Activated naive CD8-positive, alpha-beta T cell treated with anti-CD3 and anti-CD28 coated beads, Interleukin-2, amount 50 U/mL, for 16 hours (primary cell): ENCODE data around the gene SRGAP1.

Source experiments
- DNase-seq: peaks from one replicate; pipeline ENCODE4 v3.0.0-alpha.2; 2020; ENCODE audit warnings: low read depth, low spot score

SRGAP1 gene

DNA sequence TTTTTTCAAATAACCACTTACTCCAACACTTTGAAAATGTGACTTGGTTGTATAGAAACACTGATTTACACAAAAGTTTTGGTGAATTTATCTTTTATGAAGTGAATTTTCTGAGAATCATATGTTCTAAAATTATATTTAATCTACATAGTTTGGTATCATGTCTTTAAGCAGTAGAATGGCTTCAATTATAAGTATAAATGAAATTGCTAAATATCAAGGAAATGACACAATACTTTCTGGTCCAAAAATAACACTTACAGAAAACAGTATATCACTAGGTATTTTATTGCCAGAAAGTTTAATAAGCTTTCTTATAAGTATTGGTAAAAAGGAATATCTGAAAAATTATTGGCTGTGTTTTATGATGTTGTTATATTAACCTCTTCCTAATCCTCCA lies 90.9 kb downstream of the SRGAP1 start:
- DNase-seq = no peak

DNA sequence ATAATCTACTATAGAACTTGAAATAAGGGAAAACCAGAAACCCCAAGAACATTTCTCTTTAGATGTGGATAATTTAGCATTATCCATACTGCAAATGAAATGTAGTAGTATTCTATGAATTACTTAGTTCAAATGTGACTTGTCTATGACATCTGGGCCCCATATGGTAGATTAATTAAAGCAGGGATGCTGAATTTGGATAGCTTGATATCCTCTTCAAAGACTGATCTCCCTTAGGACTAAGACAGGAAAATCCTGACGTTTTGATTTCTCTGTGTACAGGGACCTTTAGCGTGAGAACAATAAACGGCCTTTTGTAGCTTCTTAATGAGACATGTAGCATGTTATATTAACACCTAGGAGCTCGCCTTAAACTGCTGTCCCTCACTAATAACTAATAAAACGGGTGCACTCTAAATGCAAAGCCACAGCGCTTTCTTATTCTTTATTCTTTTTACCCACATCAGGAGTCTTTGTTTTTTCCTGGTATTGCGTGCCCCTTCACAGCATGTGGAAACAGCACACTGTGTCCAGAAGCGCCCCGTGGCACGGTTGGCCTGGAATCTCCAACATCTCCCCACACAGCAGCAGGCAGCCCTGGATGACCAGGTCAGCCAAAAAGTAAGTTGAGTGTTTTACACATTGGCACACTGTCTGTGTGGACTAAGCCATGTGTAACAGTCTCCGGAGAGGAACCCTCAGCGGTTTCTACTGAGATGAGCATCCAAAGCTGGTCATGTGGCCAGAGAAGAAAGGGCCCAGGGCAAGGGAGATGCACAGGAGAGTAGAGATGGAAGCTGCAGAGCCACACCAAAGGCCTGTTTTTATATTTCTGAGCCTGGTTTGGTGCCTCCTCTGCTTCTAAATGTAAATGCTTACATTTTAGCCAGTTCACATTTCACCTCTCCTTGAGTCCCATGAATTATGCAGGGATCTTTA lies 93.1 kb downstream of the SRGAP1 start:
- no peak for DNase-seq

DNA sequence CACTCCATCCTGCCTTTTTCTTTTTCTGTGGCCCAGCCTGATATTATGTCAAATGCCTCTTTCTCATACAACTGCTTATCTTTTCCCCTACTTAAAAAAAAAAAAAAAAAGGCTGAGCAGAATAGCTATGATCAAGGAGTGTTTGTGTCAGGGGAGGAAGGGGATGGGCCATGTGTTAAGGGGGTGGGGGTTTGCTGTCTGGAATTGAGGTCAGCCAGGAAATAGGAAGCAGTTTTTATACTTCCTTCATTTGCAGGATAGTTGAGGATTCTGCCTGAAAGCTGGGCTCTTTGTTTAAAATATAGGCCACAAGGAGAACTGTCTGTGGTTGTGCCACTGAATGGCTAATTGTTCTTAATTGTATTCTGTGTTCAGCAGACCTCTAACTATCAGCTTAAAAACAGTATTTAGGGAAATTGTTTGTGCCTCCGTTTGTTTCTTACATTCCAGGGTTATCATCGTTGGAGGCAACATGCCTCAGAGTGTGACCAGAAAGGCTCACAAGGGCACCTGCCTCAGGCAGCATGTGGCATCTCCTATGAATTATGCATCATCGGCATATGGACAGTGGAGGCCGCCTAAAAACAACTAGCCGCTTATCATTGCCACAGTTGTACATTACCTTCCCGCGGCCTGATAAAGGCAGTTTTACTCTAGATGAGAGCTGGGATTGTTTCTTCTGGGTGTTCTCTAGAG lies 96.0 kb downstream of the SRGAP1 start:
- no peak for DNase-seq

DNA sequence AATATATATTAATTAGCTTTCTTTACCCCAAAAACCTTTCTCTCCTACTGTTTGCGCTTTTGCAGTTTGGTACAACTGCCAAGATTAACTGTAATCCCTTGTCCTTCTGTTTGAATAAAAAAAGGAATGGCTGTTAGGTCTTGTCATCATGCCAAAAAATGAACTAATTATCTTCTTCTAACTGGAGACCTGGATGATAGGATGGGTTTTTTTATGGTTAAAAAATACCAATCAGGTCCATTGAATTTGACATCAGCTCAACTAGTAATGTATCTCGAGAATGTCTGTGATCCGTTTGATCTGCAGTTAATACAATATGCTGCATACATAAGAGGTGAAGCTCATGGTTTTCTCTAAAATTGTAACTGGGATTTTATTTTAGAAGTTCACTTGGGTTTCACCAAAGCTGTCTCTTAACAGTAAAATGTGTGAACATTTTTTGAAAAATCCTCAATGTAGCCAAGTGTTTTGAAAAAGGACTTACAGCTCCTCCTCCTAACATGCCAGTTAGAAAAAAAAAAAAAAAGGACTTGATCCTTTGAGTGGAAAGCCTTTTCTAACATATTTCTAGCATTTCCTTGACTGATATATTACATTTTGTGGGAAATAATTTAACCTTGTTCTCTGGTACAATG lies 96.8 kb downstream of the SRGAP1 start:
- DNase-seq = no peak

DNA sequence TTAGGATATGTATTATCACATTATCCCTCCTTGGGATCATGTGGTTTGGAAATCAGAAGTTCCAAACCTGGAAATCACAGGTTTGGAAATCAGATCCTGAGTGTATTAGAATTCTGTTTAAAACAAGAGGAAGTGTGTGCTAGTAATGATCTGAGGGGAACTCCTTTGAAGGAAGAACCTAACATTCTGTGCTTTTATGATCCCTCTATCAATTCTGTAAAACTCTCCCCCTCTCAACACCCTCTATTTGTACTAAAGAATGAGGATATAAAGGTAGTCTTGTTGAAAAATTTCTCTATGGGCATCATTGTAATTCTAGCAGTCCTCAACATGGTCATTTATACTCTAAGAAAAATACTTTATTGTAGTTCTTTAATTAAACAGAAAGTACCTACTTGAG lies 97.4 kb downstream of the SRGAP1 start:
- no peak for DNase-seq

DNA sequence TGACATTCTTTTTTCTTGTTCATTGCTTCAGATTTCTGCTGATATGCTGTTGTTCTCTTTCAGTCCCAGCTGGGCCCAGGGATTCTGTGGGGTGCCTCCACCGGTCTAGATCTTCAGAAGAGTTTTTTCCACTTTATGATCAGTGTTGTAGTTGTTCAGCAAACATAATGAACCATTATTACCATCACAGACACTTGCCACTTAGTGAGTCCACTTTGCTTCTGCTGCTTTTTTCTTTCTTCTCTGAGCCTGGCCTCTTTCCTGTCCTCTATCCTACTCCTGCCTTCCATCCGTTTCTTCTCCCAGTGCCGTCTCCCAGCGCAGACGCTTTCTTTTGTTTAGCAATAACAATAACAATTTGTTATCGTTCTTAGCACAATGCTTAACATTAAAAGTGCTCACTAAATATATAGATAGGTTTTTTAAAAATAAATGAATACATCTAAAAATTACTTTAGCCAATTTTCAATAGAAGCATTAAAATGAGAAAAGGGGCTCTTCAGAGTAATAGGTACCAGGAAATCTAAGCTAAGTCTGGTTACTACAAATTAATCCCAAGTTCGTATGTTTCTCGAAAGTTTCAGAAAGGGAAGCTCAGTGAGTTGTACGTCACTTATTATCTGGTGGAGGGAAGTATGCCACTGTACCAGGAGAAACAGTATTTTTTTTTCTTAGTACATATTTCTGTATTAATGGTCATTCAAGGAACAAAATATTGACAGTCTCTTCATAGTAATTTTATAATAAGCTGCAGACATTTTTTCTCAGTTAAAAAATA lies 98.2 kb downstream of the SRGAP1 start:
- no peak for DNase-seq

DNA sequence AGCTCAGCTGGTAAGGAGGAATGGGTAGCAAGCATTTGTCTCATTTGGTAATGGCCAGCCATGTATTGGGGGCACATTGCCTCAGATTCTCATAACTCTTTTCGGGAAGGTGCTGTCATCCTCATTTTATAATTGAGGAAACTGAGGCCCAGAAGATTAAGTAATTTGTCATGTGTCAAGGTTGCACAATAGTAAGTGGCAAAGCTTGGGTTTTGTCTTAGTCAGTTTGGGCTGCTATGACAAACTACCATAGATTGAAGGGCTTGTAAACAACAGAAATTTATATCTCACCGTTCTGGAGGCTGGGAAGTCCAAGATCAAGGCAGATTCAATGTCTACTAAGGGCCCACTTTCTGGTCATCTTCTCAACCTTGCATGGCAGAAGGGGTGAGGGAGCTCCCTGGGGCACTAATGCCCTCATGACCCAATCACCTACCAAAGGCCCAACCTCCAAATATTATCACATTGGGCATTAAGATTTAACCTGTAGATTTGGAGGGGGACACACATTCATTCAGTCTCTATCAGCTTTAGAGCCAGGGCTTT lies 99.6 kb downstream of the SRGAP1 start:
- DNase-seq = no peak

DNA sequence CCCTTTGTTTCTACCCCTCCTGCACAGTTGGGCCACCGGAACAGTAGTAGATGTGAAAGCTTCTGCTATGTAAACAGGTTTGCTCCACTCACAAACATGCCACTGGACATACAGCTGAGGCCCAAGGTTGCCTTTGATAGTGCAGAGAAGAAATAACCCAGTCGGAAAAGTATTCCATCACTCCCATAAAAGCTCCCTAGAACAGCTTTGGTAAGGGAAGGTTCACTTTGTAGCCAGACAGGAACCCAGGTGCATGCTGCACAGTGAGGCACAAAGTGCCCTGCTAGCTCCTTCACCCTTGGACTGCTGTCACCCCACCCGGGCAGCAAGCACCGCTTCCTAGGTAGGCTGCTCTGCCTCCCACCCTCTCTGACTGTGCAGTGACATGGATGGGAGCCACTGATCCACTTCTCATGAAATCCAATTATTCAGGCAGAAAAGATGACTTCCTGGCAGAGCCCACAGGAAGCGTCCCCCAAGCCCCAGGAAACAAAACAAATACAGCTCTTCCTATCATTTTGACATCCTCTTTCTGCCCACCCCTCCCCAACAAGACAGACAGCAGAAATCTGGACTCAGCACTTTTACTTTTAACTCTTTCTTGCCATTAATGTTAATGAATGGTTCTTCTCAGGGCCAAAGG lies 100.2 kb downstream of the SRGAP1 start:
- no peak for DNase-seq

DNA sequence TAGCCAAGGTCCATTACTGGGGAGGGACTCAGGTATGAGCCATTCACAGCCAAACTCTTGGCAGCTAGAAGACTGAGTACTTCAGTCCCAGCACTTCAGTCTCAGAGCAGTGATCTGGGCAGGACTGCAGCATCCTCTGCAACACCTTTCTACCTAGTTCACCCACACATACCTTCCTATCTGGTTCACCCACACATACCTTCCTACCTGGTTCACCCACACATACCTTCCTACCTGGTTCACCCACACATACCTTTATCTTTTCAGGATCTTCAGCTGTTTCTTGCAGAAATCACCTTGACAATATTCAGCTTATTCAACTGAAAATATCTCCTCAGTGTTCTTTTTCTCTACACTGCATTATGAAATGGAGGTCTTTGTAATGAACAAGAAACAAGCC lies 101.3 kb downstream of the SRGAP1 start:
- no peak for DNase-seq

DNA sequence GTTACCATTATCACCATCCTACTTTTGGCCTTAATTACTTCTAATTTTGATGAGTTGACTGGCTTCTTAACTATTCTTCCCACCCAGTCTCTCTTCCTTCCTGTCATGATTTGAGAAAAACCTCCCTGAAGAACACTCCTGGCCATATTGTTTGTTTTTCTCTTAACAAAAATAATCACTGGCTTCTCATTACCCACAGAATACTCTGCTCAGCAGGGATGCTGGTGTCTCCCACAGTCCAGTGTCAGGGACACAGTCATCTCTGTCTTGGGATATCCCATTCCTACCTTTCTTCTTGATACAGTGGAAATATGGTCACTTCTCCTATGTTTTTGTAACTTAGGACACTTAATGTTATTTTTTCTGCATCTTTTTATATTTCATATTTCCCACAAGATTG lies 103.7 kb downstream of the SRGAP1 start:
- DNase-seq = no peak

DNA sequence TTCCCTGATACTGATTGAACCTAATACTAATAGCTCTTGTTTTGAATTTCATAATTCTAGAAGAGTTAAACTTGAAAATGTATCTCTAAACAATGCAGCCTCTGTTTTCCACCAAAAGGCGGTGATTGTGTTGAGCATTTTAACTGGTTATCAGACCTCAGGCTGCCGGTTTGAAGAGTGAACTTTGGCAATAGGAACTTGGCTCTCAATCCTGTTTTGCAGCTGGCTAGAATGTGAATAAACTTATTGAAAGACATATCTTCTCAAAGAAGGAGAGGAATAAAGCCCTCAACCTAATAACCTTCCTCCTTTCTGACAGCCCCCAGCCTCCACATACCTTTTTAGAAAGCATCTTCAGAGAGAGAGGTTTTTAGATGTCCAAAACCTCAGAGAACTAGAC lies 105.4 kb downstream of the SRGAP1 start:
- DNase-seq = no peak

DNA sequence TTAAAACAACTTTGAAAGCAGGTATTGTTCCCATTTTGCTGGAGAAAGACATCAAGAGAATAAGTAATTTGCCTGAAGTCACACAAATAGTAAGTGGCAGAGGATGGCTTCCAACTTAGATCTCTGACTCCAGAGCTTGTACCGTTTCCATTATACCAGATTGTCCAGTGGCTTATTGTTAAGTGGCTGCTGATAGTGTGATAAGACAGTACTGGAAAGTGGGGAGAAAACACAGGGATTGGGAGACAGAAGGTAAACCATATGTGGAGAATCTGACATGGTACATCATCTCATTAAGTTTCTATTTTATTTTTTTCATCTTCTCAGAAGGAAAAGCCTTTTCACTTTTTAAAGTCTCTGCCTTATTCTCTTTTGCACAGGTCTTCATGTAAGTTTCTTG lies 108.5 kb downstream of the SRGAP1 start:
- no peak for DNase-seq

DNA sequence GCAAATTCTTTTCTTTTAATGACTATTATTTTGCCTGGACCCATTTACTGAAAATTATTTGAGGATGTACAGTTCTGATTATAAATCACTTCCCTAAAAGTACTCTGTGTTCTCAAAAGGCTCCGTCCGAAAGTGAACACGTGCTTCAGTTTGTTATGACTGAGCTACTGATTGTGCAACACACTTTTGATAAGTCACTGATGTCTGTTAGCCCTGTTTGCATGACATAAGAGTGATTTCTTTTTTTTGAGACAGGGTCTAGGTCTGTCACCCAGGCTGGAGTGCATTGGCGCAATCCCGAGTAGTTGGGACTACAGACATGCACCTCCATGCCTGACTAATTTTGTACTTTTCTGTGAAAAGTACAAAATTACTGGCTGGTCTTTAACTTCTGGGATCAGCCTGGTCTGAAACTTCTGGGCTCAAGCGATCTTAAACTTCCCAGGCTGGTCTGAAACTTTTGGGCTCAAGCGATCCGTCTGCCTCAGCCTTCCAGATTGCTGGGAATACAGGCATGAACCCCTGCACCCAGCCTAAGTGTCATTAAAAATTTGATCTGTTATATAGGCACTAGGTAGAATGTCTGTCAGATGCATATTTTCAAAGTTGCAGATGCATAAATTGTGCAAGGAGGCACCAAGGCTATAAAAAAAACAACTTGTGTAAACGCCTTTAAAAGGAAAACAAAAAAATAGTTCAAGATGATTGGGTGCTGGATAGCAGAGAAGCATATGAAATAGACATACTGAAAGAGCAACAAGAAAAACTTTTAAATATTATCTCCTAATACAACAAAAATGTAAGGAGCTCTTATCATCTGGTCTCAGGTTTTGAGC lies 111.5 kb downstream of the SRGAP1 start:
- DNase-seq = no peak

DNA sequence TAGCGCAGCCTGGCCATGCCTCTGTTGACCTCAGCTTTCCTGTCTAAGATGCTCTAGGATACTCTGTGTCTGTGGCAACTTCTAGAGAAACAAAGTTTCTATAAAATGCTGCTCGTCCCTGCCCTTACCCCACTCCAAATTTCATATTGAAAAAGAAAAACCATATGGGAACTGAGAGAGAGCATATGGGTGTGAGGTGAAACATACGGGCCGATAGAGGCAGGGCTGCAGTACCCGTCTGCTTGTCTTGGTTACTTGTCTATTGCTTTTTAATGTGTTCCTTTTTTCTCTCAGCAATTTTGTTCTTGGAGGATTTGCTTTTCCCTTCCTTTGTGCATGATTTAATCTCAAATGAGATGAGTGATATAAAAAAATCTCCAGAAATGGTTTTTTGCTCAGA lies 113.0 kb downstream of the SRGAP1 start:
- no peak for DNase-seq

DNA sequence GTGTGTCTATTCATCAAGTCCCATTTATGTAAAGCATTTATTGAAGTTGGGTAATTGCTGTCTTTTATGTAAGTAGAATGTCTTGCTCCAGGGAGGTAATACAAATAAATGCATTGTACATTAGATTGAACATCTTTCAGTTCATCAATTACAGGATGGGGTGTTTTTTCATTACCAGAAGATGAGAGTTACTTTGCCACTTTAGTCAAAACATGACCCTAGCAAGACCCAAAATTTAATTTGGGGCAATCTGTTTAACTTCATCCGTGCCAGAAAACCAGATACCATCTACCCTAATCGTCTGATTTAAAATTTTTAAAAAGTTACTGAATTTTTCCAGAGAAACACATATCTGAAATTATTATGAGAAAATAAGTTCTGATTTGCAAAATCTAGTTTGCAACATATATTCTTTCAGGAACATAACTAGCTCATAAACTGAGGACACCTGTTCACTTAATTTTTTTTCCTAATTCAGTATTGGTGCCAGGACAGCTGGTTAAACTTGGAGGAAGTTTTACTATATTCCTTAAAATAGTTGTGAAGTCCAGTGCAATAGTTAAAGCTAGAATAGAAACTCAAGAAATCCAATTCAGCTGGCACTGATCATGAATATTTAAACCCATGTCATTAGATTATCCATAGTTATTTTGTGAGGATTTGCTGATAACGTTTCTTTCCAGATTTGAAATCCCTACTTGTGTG lies 114.5 kb downstream of the SRGAP1 start:
- no peak for DNase-seq

DNA sequence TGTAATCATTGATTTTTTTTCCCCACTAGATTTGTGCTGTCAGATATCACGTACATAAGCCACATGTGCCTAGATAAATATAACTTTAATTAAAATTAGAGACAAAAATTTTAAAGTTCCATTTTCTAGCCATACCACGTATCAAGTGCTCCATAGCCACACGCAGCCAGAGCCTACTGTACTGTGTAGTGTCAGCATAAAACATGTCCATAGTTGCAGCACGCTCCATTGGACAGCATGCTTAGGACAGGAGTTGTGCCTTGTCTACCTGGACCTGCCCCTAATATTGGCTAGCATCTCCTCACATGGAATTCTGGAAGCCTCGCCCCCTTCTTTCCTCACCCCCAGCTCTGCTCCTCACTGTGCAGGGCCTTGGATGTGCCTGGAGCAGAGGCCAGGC lies 116.5 kb downstream of the SRGAP1 start:
- DNase-seq = no peak

DNA sequence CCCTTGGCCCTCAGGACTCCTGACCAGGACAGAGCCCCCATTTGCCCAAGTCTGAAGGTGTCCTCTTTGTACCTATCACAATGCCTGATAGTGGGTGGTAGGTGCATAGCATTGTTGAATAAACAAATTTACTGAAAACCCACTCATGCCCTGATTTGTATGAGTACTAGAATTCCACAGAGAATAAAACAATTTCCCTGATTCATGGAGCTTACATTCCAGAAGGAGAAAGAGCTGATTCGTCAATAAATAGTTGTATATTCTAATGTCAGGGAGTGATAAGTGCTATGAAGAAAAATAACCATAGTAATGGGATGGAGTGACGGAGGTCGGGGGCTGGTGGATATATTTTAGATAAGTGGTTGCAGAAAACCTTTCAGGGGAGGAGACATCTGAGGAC lies 117.0 kb downstream of the SRGAP1 start:
- DNase-seq = no peak

DNA sequence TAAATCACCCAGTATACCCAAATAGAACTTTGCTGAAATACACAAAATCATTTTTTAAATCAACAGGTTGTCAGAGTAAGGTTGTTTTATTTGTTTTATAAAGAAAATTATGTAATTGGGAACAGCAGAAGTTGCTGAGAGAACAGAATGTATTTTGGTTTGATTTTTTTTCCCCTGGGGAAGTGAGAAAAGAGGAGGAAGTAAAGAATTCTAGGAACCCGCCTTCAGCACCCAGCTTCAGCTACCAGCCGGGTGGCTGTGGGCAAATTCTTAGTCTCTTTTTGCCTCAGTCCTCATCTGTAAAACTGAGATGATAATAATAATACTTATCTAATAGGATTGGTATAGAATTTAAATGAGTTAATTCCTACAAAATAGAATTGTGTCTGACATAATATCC lies 119.4 kb downstream of the SRGAP1 start:
- DNase-seq = no peak

DNA sequence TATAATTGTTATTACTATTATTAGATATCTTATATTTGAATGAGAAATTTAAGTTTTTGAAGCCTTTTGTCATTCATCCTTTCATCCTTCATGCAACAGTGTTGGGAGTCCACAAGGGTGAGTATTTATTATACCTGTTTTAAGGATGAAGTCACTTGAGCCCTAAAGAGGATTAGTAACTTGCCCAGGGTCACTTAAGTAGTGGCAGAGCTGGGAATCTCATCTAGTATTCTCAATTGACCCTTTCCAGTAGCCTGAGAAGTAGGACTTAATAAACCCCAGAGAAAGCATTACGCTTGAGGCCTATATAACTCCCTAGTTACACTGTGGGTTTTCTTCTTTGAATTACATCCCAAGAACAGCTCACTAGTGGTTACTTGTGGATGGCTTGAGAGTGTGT lies 119.8 kb downstream of the SRGAP1 start:
- DNase-seq = no peak
